GM21381 (cell line): Measurements from ENCODE around the gene MUC20.
"Not testable (repeated sequence)": the region's sequence is repeated elsewhere in the genome, so short reads cannot be mapped to it uniquely, and the experiment has no call there.

Source experiments
- ATAC-seq: cut with Tn5 transposase; IDR thresholded peaks from one replicate; pipeline ENCODE4 v1.9.1; 2021; ENCODE audit warnings: mild to moderate bottlenecking, moderate library complexity; ENCODE audit not compliant: unreplicated experiment

The MUC20 gene

GRCh38 chr3:195720831-195721506 is at the start of gene MUC20:
TSS of gene MUC20 (plus strand) at chr3:195720978. CDS start at chr3:195721008, 30 bp downstream.
- not testable (repeated sequence) for ATAC-seq

- ATAC-seq, result not testable (repeated sequence)
Measured at GRCh38 chr3:195671283-195671682, 49.5 kb upstream of the MUC20 start.

- not testable (repeated sequence) for ATAC-seq
Measured at GRCh38 chr3:195673711-195674110, 47.1 kb upstream of the MUC20 start.

- ATAC-seq, result not testable (repeated sequence)
Measured at GRCh38 chr3:195678391-195679015, 42.3 kb upstream of the MUC20 start.

GRCh38 chr3:195680690-195681089 is 40.1 kb upstream of the MUC20 start:
- not testable (repeated sequence) for ATAC-seq

GRCh38 chr3:195681458-195682103 is 39.2 kb upstream of the MUC20 start:
- ATAC-seq, result not testable (repeated sequence)

- ATAC-seq, result not testable (repeated sequence)
Measured at GRCh38 chr3:195682104-195682742, 38.6 kb upstream of the MUC20 start.

- not testable (repeated sequence) for ATAC-seq
Measured at GRCh38 chr3:195683722-195684526, 36.9 kb upstream of the MUC20 start.

GRCh38 chr3:195684527-195685257 is 36.1 kb upstream of the MUC20 start:
- ATAC-seq, result peak; percentile 38

GRCh38 chr3:195686537-195687208 is 34.1 kb upstream of the MUC20 start:
- not testable (repeated sequence) for ATAC-seq

GRCh38 chr3:195687209-195687760 is 33.5 kb upstream of the MUC20 start:
- ATAC-seq, result not testable (repeated sequence)

- not testable (repeated sequence) for ATAC-seq
Measured at GRCh38 chr3:195688471-195689183, 32.2 kb upstream of the MUC20 start.

GRCh38 chr3:195689184-195690070 is 31.4 kb upstream of the MUC20 start:
- ATAC-seq, result not testable (repeated sequence)

- ATAC-seq, result no peak
Measured at GRCh38 chr3:195690951-195691350, 29.8 kb upstream of the MUC20 start.

GRCh38 chr3:195691596-195692353 is 29.0 kb upstream of the MUC20 start:
- ATAC-seq, result not testable (repeated sequence)

- no peak for ATAC-seq
Measured at GRCh38 chr3:195692354-195692685, 28.5 kb upstream of the MUC20 start.
